ENCODE measurements around the gene MLLT10.

Gene MLLT10

GRCh38 chr10:21509341-21510240 is 24.4 kb upstream of the MLLT10 start:
- no peak for TF ChIP-seq POLR2A (IDR thresholded peaks at IDR 0.05; ENCODE audit: extremely low read depth, insufficient read length)
- no peak for TF ChIP-seq MYC (IDR thresholded peaks at IDR 0.05; ENCODE audit: low read depth, low read length)
- TF ChIP-seq MAX (IDR thresholded peaks at IDR 0.05; ENCODE audit: low read depth, low read length) = no peak
- TF ChIP-seq, protein P1, sequence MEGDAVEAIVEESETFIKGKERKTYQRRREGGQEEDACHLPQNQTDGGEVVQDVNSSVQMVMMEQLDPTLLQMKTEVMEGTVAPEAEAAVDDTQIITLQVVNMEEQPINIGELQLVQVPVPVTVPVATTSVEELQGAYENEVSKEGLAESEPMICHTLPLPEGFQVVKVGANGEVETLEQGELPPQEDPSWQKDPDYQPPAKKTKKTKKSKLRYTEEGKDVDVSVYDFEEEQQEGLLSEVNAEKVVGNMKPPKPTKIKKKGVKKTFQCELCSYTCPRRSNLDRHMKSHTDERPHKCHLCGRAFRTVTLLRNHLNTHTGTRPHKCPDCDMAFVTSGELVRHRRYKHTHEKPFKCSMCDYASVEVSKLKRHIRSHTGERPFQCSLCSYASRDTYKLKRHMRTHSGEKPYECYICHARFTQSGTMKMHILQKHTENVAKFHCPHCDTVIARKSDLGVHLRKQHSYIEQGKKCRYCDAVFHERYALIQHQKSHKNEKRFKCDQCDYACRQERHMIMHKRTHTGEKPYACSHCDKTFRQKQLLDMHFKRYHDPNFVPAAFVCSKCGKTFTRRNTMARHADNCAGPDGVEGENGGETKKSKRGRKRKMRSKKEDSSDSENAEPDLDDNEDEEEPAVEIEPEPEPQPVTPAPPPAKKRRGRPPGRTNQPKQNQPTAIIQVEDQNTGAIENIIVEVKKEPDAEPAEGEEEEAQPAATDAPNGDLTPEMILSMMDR (IDR thresholded peaks at IDR 0.05; ENCODE audit: low read depth, low read length) = no peak
- H3K4me3 ChIP-seq (ENCODE audit: low read depth, low read length) = no peak overlapping the region
- no peak for DNase-seq (ENCODE audit: low read depth)

DNA sequence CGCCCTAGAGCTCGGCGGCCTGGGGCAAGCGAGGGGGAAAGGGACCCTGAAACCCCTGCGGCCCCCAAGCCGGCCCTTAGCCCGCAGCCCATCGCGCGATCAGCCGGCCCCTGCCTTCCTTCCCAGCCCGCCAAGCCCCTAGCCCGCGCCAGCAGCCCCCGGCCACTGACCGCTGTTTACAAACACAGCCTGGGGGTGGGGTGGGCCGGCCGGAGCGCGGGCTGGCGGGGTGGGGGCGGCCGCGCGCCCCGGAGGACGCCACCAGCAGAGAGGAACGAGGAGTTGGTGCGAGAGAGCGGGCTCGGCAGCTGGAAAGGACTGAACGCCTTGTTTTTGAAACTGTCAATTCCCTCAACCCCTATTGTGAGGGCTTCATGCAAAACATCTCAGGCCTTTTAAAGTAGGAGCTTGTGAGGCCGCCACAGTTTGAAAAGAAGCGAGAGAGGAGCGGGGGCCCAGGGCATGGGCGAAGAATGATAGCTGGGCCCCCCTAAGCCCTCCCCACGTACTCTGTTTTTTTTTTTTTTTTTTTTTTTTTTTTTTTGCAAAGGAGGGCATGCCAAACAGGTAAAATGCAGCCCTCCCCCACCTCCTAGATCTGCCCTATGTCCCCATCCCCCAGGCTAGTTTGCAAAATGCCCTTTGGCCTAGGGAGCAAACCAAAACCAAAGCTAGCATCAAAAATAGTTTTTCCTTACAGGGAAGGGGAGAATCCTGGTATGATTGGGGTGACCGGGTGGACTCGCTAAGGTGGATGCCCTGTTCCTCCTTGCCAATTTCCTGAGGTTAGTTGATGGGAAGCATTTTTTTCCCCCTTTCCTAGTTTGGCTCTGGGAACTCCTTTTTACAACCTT is 23.6 kb upstream of the MLLT10 start:
- H3K4me3 ChIP-seq (ENCODE audit: low read depth, low read length) = no peak overlapping the region
- TF ChIP-seq, protein P1 (IDR thresholded peaks at IDR 0.05; ENCODE audit: low read depth, low read length) = no peak
- TF ChIP-seq POLR2A (IDR thresholded peaks at IDR 0.05; ENCODE audit: extremely low read depth, insufficient read length) (no peak), MYC (IDR thresholded peaks at IDR 0.05; ENCODE audit: low read depth, low read length) (no peak), MAX (IDR thresholded peaks at IDR 0.05; ENCODE audit: low read depth, low read length) (no peak)
- DNase-seq (ENCODE audit: low read depth) = no peak

- H3K4me3 ChIP-seq (ENCODE audit: low read depth, low read length) = no peak overlapping the region
- DNase-seq (ENCODE audit: low read depth) = no peak
- TF ChIP-seq POLR2A (IDR thresholded peaks at IDR 0.05; ENCODE audit: extremely low read depth, insufficient read length) (no peak), MYC (IDR thresholded peaks at IDR 0.05; ENCODE audit: low read depth, low read length) (no peak), MAX (IDR thresholded peaks at IDR 0.05; ENCODE audit: low read depth, low read length) (no peak)
- TF ChIP-seq, protein P1 (IDR thresholded peaks at IDR 0.05; ENCODE audit: low read depth, low read length) = no peak
Observed at GRCh38 chr10:21511095-21511570, 22.9 kb upstream of the MLLT10 start.

DNA sequence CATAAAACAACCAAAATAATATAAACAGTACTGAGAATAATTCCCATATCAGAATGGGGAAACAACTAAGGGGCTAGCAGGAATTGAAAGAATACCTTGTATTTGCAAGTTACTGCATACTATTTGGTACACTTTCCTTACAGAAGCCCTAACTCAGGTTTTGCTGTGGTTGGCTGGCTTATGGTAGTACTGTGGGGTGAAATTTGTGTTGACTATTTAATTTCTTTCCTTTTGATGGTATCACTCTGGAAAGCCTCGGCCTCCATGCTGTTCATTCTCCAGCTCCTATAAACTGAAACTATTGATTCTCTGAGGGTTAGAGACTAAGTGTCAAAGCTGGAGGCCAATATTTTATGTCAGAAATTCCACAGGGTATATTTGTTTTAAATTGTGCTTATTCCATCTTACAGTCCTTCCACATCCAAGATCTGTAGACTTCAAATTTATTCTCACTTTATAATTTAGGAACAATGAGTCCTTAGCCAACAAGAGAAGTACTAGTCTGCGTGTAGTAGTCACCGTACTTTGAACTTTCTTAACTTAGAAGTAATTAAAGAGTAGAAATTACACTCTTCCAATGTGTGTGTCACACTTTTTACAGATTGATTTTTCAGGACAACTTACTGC is 22.0 kb upstream of the MLLT10 start:
- TF ChIP-seq, protein P1 (IDR thresholded peaks at IDR 0.05; ENCODE audit: low read depth, low read length) = no peak
- TF ChIP-seq MYC (IDR thresholded peaks at IDR 0.05; ENCODE audit: low read depth, low read length) = no peak
- no peak for DNase-seq (ENCODE audit: low read depth)
- H3K4me3 ChIP-seq (ENCODE audit: low read depth, low read length) = no peak overlapping the region

DNA sequence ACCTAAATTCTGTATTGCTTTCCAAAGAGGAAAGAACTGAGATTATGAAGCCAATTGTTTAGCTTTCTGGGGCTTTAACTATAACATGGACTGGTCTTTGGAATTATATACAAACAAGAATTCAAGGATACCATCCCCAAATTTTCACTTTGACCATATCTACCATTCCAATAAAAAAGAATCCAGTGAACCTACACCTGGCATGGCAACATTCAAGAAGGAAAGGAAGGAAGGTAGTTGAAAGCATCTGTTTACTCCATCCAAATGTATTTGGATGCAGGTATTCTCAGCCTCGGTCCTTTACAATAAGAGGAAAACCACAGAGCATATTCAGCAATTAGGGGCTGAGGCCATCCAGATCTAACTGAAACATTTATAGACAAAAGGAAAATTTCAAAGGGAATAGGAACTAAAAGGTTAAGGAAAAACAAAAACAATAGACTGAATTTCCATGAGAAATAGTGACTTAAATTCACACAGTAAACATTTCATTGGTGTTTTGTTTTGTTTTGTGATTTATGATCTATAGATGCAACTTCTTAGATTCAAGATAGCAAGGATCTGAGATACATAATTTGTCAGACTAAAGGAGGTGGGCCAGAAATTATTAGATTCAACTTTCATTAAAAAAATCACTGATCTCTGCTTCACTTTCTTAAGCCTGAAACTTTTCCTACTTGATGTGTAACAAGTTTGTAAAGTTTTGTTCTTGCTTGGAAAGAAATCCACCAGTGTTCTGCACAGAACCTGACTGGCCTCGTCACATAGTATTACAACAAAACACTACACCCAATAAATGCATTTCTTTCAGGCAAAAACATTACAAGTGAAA is 21.2 kb upstream of the MLLT10 start:
- H3K4me3 ChIP-seq (ENCODE audit: low read depth, low read length) = no peak overlapping the region
- no peak for DNase-seq (ENCODE audit: low read depth)
- TF ChIP-seq MAX (IDR thresholded peaks at IDR 0.05; ENCODE audit: low read depth, low read length) = no peak
- TF ChIP-seq POLR2A (IDR thresholded peaks at IDR 0.05; ENCODE audit: extremely low read depth, insufficient read length) = no peak

Measured in NB4 (cell line).